Smooth muscle cell (in vitro differentiated cells): ENCODE results near the gene NKG7. TPM values are rescaled to one million over a fixed set of nuclear protein-coding genes. Genes with fewer than 3 reads are reported as not detected.
A peak's percentile ranks its signal among the peaks of the same experiment; 100 is the strongest.

ENCODE experiments used
- DNase-seq: peaks from one replicate; lab custom pipeline; 2025; ENCODE audit not compliant: unreplicated experiment; lab: John Stamatoyannopoulos, UW
- H2AFZ ChIP-seq: fragments of 200-600 bp; sonication (generic); 2 replicates; pipeline ENCODE4 v1.6.0; 2016; ENCODE audit warnings: antibody characterized with exemption, low read depth, mild to moderate bottlenecking
- H3F3A ChIP-seq: fragments of 200-600 bp; sonication (generic); 2 replicates; pipeline ENCODE4 v1.6.0; 2017; ENCODE audit warnings: antibody characterized with exemption, low read depth
- H3K27ac ChIP-seq: fragments of 200-600 bp; sonication (generic); 2 replicates; pipeline ENCODE4 v1.5.1; 2016; ENCODE audit warnings: low read depth, mild to moderate bottlenecking
- H3K27me3 ChIP-seq: fragments of 200-600 bp; sonication (generic); 2 replicates; pipeline ENCODE4 v1.6.1; 2016; ENCODE audit warnings: low read depth, mild to moderate bottlenecking
- H3K36me3 ChIP-seq: fragments of 200-600 bp; sonication (generic); 2 replicates; pipeline ENCODE4 v1.5.1; 2016; ENCODE audit warnings: low read depth
- H3K4me1 ChIP-seq: fragments of 200-600 bp; sonication (generic); 2 replicates; pipeline ENCODE4 v1.5.1; 2016; ENCODE audit warnings: low read depth
- H3K4me2 ChIP-seq: fragments of 200-600 bp; sonication (generic); 2 replicates; pipeline ENCODE4 v1.6.0; 2016; ENCODE audit warnings: mild to moderate bottlenecking
- H3K4me3 ChIP-seq: fragments of 200-600 bp; sonication (generic); 2 replicates; pipeline ENCODE4 v1.5.1; 2016; ENCODE audit warnings: mild to moderate bottlenecking
- H3K79me2 ChIP-seq: fragments of 200-600 bp; sonication (generic); 2 replicates; pipeline ENCODE4 v1.6.0; 2016; ENCODE audit warnings: low read depth, mild to moderate bottlenecking
- H3K9ac ChIP-seq: fragments of 200-600 bp; sonication (generic); 2 replicates; pipeline ENCODE4 v1.6.0; 2016; ENCODE audit warnings: low read depth
- H3K9me3 ChIP-seq: fragments of 200-600 bp; sonication (generic); replicated peaks from 2 replicates; pipeline ENCODE4 v1.5.1; 2016; ENCODE audit warnings: low read depth
- H4K20me1 ChIP-seq: fragments of 200-600 bp; sonication (generic); 2 replicates; pipeline ENCODE4 v1.6.0; 2016; ENCODE audit warnings: low read depth
- WGBS: methylation state at CpG from one replicate; pipeline ENCODE4 v1.1.7; 2016; ENCODE audit warnings: low lambda C conversion rate; 5-methylcytosine and 5-hydroxymethylcytosine counted together
- polyA plus RNA-seq: library from polyadenylated mRNA; unstranded; fragments of >200 nt; fragmentation: Nextera tagmentation; extraction: Ambion mirVana; gene quantifications from 2 replicates; pipeline ENCODE4 v1.2.1, GENCODE V29; 2016
- total RNA-seq: library from RNA; depleted of rRNA; stranded (reverse); fragments of >200 nt; gene quantifications from 2 replicates; pipeline ENCODE4 v1.2.3, GENCODE V29; 2014
- TF ChIP-seq, protein P1 (sequence below): fragments of 200-600 bp; sonication (generic); IDR thresholded peaks from 2 replicates; pipeline ENCODE4 v1.5.1; 2017; ENCODE audit warnings: borderline replicate concordance, mild to moderate bottlenecking, antibody characterized with exemption; ENCODE audit not compliant: insufficient read depth, poor library complexity, severe bottlenecking

The NKG7 gene
- total and polyA plus RNA-seq, 2 experiments from 2014 or later, result not detected

DNA sequence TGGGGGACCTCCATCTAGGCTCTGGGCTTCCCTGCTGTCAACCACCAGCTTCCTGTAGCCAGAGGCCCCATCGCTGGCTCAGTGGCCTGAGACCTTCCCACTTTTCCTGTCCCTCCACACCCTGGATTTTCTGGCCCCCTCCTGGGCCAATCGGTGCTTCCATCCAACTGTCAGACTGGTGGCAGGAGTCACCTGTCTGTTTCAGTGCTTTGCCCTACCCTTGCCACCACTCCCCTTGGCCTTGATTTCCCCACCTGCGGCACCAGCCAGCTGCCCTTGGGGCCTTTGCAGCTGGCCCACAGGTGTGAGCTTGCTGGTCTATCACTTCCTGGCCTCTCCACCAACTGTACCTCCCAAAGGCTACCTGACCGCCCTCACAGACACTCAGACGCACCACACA, 43.0 kb downstream of the NKG7 start:
- no peak overlapping the region for H3K27ac ChIP-seq
- H3K4me1 ChIP-seq, result no peaks in the 10 kb centered on the region
- 98% methylated on average over 5 of the region's 5 CpGs for WGBS
- H3K79me2 ChIP-seq, result no peaks in the 10 kb centered on the region
- no peaks in the 10 kb centered on the region for H3F3A ChIP-seq
- H3K9me3 ChIP-seq, result no peaks in the 10 kb centered on the region
- H3K36me3 ChIP-seq, result no peaks in the 10 kb centered on the region
- H3K4me2 ChIP-seq, result no peak overlapping the region
- DNase-seq, result no peak
- H3K4me3 ChIP-seq, result no peak overlapping the region
- TF ChIP-seq, protein P1, sequence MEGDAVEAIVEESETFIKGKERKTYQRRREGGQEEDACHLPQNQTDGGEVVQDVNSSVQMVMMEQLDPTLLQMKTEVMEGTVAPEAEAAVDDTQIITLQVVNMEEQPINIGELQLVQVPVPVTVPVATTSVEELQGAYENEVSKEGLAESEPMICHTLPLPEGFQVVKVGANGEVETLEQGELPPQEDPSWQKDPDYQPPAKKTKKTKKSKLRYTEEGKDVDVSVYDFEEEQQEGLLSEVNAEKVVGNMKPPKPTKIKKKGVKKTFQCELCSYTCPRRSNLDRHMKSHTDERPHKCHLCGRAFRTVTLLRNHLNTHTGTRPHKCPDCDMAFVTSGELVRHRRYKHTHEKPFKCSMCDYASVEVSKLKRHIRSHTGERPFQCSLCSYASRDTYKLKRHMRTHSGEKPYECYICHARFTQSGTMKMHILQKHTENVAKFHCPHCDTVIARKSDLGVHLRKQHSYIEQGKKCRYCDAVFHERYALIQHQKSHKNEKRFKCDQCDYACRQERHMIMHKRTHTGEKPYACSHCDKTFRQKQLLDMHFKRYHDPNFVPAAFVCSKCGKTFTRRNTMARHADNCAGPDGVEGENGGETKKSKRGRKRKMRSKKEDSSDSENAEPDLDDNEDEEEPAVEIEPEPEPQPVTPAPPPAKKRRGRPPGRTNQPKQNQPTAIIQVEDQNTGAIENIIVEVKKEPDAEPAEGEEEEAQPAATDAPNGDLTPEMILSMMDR, result no peak
- no peak overlapping the region for H3K9ac ChIP-seq
- H4K20me1 ChIP-seq, result no peaks in the 10 kb centered on the region
- H3K27me3 ChIP-seq, result no peaks in the 10 kb centered on the region
- H2AFZ ChIP-seq, result no peak overlapping the region

DNA sequence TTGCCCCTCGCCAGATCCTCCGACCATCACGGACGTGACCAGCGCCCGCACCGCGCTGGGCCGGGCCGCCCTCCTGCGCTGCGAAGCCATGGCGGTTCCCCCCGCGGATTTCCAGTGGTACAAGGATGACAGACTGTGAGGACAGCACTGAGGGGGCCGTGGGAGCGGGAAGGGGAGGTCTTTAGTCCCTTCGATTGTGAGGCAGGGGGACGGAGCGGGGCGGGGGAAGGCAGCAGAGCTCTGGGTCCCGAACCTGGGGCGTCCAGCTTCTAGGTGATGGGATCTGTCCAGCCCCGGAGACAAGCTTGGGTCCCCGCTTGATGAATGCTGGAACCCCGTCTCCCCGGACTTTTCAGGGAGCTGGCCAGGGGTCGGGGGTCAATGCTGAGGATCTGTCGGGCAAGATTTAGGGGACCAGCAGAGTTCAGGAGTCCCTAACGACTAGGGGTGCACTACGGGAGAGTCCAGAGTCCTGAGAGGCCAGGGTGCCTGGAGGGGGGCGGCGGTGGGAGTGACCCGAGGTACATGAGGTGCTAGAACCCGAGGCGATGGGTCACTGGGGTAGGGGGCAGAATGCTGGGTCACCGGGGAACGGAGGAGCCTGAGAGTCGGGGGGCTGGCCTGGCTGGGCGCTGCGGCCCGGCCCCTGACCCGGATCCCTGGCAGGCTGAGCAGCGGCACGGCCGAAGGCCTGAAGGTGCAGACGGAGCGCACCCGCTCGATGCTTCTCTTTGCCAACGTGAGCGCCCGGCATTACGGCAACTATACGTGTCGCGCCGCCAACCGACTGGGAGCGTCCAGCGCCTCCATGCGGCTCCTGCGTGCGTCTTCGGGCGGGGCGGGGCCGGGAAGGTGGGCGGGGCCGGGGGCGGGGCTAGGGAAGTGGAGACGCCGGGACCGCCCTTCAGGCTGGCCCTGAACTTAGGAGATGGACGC, 45.1 kb downstream of the NKG7 start:
- TF ChIP-seq, protein P1, result no peak
- H3K27me3 ChIP-seq, result no peaks in the 10 kb centered on the region
- H3K79me2 ChIP-seq, result no peaks in the 10 kb centered on the region
- H3K4me3 ChIP-seq, result peak overlapping the region; percentile 25
- H3K4me2 ChIP-seq, result peak overlapping the region; percentile 77
- no peaks in the 10 kb centered on the region for H3K9me3 ChIP-seq
- H3F3A ChIP-seq, result no peaks in the 10 kb centered on the region
- H2AFZ ChIP-seq, result no peak overlapping the region
- H4K20me1 ChIP-seq, result no peaks in the 10 kb centered on the region
- H3K36me3 ChIP-seq, result no peaks in the 10 kb centered on the region
- WGBS, result 38% methylated on average over 43 of the region's 75 CpGs
- no peaks in the 10 kb centered on the region for H3K4me1 ChIP-seq
- DNase-seq, result no peak
- H3K27ac ChIP-seq, result no peak overlapping the region
- no peak overlapping the region for H3K9ac ChIP-seq

DNA sequence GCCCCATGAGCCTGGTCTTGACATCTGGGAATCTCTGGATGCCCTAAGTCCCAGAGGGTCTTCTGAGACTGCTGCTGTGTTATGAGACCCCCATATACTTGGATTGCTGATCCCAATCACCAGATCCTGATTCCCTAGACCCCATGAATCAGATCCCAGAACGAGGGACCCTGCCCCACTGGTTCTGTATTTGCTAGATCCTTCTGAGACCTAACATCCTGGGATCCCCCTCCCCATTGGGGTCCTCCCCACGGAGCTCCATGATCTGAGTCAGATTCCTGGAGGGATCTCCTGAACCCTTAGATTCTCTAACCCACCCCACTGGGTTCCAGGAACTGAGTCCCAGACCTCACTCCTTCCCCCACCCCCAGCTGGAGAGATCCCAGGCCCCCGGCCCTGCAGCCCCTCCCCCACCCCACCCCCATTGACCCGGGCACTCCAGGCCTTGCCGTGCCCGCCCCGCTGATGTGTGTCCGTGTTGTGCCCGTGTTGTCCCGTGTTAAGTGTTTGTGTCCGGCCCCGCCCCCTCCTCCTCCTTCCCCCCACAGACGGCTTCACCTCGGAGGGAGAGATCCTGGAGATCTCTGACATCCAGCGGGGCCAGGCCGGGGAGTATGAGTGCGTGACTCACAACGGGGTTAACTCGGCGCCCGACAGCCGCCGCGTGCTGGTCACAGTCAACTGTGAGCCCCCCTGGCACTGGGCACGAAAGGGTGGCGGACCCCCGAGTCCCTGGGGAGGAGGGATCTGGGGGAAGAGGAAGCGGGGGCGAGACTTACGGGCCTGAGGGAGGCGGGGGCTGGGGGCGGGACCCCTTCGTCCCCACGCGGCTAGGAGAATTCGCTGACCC, 46.0 kb downstream of the NKG7 start:
- no peak for DNase-seq
- WGBS, result 52% methylated on average over 15 of the region's 36 CpGs
- Histone ChIP-seq H3K4me2 (no peak overlapping the region), H3K36me3 (no peaks in the 10 kb centered on the region), H3K27ac (no peak overlapping the region), H3K9me3 (no peaks in the 10 kb centered on the region), H3K79me2 (no peaks in the 10 kb centered on the region), H3K4me3 (no peak overlapping the region), H4K20me1 (no peaks in the 10 kb centered on the region), H3K4me1 (no peaks in the 10 kb centered on the region), H2AFZ (no peak overlapping the region), H3K27me3 (no peaks in the 10 kb centered on the region), H3F3A (no peaks in the 10 kb centered on the region), H3K9ac (no peak overlapping the region)
- TF ChIP-seq, protein P1, result no peak
